ENCODE measurements around the gene EGFR.

The EGFR gene

DNA sequence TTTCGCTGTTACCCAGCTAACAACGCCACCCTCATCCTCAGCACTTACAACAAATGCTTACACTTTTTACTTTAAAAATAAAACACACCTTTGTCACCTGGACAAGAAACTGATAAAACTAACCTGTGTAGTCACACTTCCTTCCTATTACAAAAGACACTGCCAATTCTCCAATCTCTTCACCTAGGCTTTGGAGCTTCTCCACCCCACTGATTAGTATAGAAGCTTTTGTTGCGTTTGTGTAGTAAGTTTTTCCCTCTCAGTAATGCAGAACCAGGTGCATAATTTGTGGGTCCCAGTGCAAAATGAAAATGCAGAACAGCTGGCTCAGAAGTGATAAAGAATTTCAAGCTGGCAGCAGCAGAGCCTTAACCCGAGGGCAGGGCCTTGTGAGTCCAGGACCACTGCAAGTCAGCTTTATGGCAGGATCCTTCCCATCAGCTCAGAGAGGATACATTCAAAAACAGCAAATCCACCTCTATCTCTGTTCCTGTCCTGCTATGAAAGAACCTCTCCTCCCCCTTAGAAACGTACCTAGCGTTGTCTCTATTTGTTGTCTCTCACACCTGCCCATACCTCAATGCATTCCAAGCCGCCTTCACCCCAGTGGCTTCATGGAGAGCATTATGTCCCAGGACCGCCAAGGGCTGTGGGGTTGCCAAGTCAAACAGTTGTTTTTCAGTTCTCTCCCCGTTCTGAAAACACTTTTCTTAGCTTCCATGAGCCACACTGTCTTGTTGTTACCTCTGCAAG lies 40.3 kb upstream of the EGFR start:
- DNase-seq (ENCODE audit: low spot score) = no peak
- no peak overlapping the region for H3K14ac ChIP-seq (ENCODE audit: low read length)
- peaks cover 0 to 1% of the 10 kb centered on the region in 2 donors for H3K4me1 ChIP-seq (ENCODE audit: control insufficient read depth in 2 of 2, insufficient read depth in 1 of 2, low read depth in 1 of 2, low read length in 2 of 2)
- H3K9ac ChIP-seq (ENCODE audit: low read depth, low read length, poor library complexity) = no peak overlapping the region
- no peak overlapping the region for H3K4ac ChIP-seq (ENCODE audit: low read length)
- H3K18ac ChIP-seq (ENCODE audit: low read length) = no peak overlapping the region
- H3K79me1 ChIP-seq (ENCODE audit: low read depth, low read length) = no peaks in the 10 kb centered on the region
- WGBS, 2 donors (ENCODE audit: extremely low coverage in 2 of 2, insufficient read length in 2 of 2, insufficient replicate concordance in 1 of 2) = 100% methylated on average over 1 of the region's 9 CpGs; no CpG with 5 or more reads in 1 of the 2 donors
- H2AFZ ChIP-seq (ENCODE audit: low read length) = no peak overlapping the region
- H3K23ac ChIP-seq (ENCODE audit: low read depth, low read length, poor library complexity) = no peak overlapping the region
- H4K91ac ChIP-seq (ENCODE audit: low read depth, low read length, poor library complexity) = no peak overlapping the region
- H2BK5ac ChIP-seq (ENCODE audit: low read length) = no peak overlapping the region
- H3K36me3 ChIP-seq (replicated peaks in 1 of 2; ENCODE audit: control insufficient read depth in 2 of 2, insufficient read depth in 2 of 2, low read length in 2 of 2) = no peaks in the 10 kb centered on the region
- no peaks in the 10 kb centered on the region for H3K27me3 ChIP-seq (ENCODE audit: control insufficient read depth in 3 of 3, insufficient read depth in 3 of 3, low read depth in 1 of 3, low read length in 3 of 3)
- no peak overlapping the region for H2AK5ac ChIP-seq (ENCODE audit: low read depth, low read length)
- H3K27ac ChIP-seq (replicated peaks; ENCODE audit: low read length) = no peak overlapping the region
- H4K8ac ChIP-seq (ENCODE audit: low read depth, low read length) = no peak overlapping the region
- no peaks in the 10 kb centered on the region for H3K9me3 ChIP-seq (replicated peaks in 1 of 2; ENCODE audit: control insufficient read depth in 2 of 2, insufficient read depth in 1 of 2, low read depth in 1 of 2, low read length in 2 of 2)
- H3K4me2 ChIP-seq (ENCODE audit: insufficient read depth, low read length, poor library complexity, severe bottlenecking) = no peak overlapping the region
- H2BK12ac ChIP-seq (ENCODE audit: low read length) = no peak overlapping the region
- H3K4me3 ChIP-seq (ENCODE audit: low read length in 2 of 2) = no peak overlapping the region
- no peak overlapping the region for H2BK120ac ChIP-seq (ENCODE audit: low read depth, low read length)
- no peak overlapping the region for H2BK15ac ChIP-seq (ENCODE audit: low read length)

GRCh38 chr7:54980521-54980920 lies 38.3 kb upstream of the EGFR start:
- H3K4me2 ChIP-seq (ENCODE audit: insufficient read depth, low read length, poor library complexity, severe bottlenecking) = no peak overlapping the region
- no peak overlapping the region for H4K8ac ChIP-seq (ENCODE audit: low read depth, low read length)
- H3K4me1 ChIP-seq (ENCODE audit: control insufficient read depth in 2 of 2, insufficient read depth in 1 of 2, low read depth in 1 of 2, low read length in 2 of 2) = peaks cover 0 to 1% of the 10 kb centered on the region in 2 donors
- no peaks in the 10 kb centered on the region for H3K36me3 ChIP-seq (replicated peaks in 1 of 2; ENCODE audit: control insufficient read depth in 2 of 2, insufficient read depth in 2 of 2, low read length in 2 of 2)
- no peak overlapping the region for H3K14ac ChIP-seq (ENCODE audit: low read length)
- H3K79me1 ChIP-seq (ENCODE audit: low read depth, low read length) = no peaks in the 10 kb centered on the region
- H3K27ac ChIP-seq (replicated peaks; ENCODE audit: low read length) = no peak overlapping the region
- no peaks in the 10 kb centered on the region for H3K9me3 ChIP-seq (replicated peaks in 1 of 2; ENCODE audit: control insufficient read depth in 2 of 2, insufficient read depth in 1 of 2, low read depth in 1 of 2, low read length in 2 of 2)
- no peak overlapping the region for H3K9ac ChIP-seq (ENCODE audit: low read depth, low read length, poor library complexity)
- no peak overlapping the region for H3K4me3 ChIP-seq (ENCODE audit: low read length in 2 of 2)
- WGBS, 2 donors (ENCODE audit: extremely low coverage in 2 of 2, insufficient read length in 2 of 2, insufficient replicate concordance in 1 of 2) = no CpG with 5 or more reads among the region's 14 CpGs
- H2BK15ac ChIP-seq (ENCODE audit: low read length) = no peak overlapping the region
- no peak overlapping the region for H2AK5ac ChIP-seq (ENCODE audit: low read depth, low read length)
- H4K91ac ChIP-seq (ENCODE audit: low read depth, low read length, poor library complexity) = no peak overlapping the region
- H3K4ac ChIP-seq (ENCODE audit: low read length) = no peak overlapping the region
- no peak overlapping the region for H2BK5ac ChIP-seq (ENCODE audit: low read length)
- H3K27me3 ChIP-seq (ENCODE audit: control insufficient read depth in 3 of 3, insufficient read depth in 3 of 3, low read depth in 1 of 3, low read length in 3 of 3) = no peaks in the 10 kb centered on the region
- H2BK12ac ChIP-seq (ENCODE audit: low read length) = no peak overlapping the region
- H3K18ac ChIP-seq (ENCODE audit: low read length) = no peak overlapping the region
- H3K23ac ChIP-seq (ENCODE audit: low read depth, low read length, poor library complexity) = no peak overlapping the region
- H2AFZ ChIP-seq (ENCODE audit: low read length) = no peak overlapping the region
- H2BK120ac ChIP-seq (ENCODE audit: low read depth, low read length) = no peak overlapping the region
- no peak for DNase-seq (ENCODE audit: low spot score)

DNA sequence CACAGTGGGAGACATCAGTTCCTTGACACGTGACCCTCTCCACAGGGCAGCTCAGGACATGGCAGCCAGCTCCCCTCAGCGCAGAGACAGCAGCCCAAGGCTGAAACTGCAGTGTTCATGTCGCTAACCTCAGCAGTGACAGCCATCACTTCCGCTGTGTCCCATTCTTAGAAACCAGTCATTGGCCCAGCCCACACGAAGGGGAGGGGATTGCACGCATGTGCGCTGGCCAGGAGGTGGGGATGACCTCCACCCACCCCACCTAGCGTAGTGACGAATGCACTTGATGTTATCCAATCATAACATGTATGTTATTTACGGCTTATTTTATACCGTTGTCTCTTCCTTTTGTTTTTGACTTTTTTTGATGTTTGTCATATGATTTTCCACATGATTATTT lies 36.9 kb upstream of the EGFR start:
- H3K14ac ChIP-seq (ENCODE audit: low read length) = no peak overlapping the region
- no peak overlapping the region for H2BK12ac ChIP-seq (ENCODE audit: low read length)
- no peaks in the 10 kb centered on the region for H3K36me3 ChIP-seq (replicated peaks in 1 of 2; ENCODE audit: control insufficient read depth in 2 of 2, insufficient read depth in 2 of 2, low read length in 2 of 2)
- H3K4me1 ChIP-seq (ENCODE audit: control insufficient read depth in 2 of 2, insufficient read depth in 1 of 2, low read depth in 1 of 2, low read length in 2 of 2) = peaks cover 0 to 1% of the 10 kb centered on the region in 2 donors
- WGBS, 2 donors (ENCODE audit: extremely low coverage in 2 of 2, insufficient read length in 2 of 2, insufficient replicate concordance in 1 of 2) = no CpG with 5 or more reads among the region's 11 CpGs
- peak overlapping the region; percentile 83 for H2BK120ac ChIP-seq (ENCODE audit: low read depth, low read length)
- no peak overlapping the region for H3K4me2 ChIP-seq (ENCODE audit: insufficient read depth, low read length, poor library complexity, severe bottlenecking)
- H4K8ac ChIP-seq (ENCODE audit: low read depth, low read length) = peak overlapping the region; percentile 54
- H2BK5ac ChIP-seq (ENCODE audit: low read length) = peak overlapping the region; percentile 48
- H3K18ac ChIP-seq (ENCODE audit: low read length) = peak overlapping the region; percentile 49
- H2BK15ac ChIP-seq (ENCODE audit: low read length) = peak overlapping the region; percentile 12
- H4K91ac ChIP-seq (ENCODE audit: low read depth, low read length, poor library complexity) = no peak overlapping the region
- H3K9ac ChIP-seq (ENCODE audit: low read depth, low read length, poor library complexity) = peak overlapping the region; percentile 12
- H3K79me1 ChIP-seq (ENCODE audit: low read depth, low read length) = no peaks in the 10 kb centered on the region
- H3K4me3 ChIP-seq (ENCODE audit: low read length in 2 of 2) = no peak overlapping the region
- no peak overlapping the region for H2AFZ ChIP-seq (ENCODE audit: low read length)
- H2AK5ac ChIP-seq (ENCODE audit: low read depth, low read length) = no peak overlapping the region
- H3K27ac ChIP-seq (replicated peaks; ENCODE audit: low read length) = no peak overlapping the region
- H3K23ac ChIP-seq (ENCODE audit: low read depth, low read length, poor library complexity) = peak overlapping the region; percentile 81
- no peaks in the 10 kb centered on the region for H3K27me3 ChIP-seq (ENCODE audit: control insufficient read depth in 3 of 3, insufficient read depth in 3 of 3, low read depth in 1 of 3, low read length in 3 of 3)
- H3K9me3 ChIP-seq (replicated peaks in 1 of 2; ENCODE audit: control insufficient read depth in 2 of 2, insufficient read depth in 1 of 2, low read depth in 1 of 2, low read length in 2 of 2) = no peaks in the 10 kb centered on the region
- no peak for DNase-seq (ENCODE audit: low spot score)
- H3K4ac ChIP-seq (ENCODE audit: low read length) = no peak overlapping the region

DNA sequence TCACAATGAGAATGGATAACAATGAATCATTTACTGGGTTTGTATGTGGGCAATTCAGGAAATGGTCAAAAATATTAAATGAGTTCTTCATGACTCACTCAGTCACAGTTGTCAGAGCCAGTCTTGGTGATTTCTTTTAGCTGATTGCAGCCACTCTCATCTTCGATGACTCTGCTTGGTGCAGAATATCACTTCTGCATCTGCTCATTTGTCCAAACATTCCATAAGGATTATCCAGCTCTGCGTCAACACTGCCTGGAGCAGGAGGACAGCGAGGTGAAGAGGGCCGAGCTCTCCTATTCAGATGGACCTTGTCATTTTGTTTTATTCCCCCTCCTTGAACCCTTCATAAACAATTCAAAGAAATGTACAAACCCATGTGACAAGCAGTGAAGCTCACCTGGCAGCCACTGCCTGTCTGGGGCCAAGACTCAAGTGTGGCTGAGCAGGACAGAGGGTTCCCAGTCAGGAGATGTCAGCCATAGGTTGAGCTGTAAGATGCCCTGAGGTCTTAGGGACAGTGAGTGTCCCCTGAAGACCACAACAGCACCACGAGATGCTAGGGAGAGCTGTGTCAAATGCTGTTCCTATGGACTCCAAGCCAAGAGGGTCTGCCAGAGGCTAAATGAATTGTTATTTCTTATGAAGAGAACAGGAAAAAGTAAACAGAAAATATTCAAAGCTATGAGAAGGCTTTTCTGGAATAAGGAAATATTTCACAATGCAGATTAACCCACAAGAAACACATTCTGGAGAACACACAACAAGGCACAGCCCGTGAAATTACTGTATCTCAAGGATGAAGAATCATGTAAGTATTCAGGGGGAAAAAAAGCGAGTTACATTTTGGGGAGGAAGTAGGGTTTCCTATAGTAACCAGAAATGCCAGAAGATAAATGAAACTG lies 33.1 kb upstream of the EGFR start:
- no peaks in the 10 kb centered on the region for H3K4me1 ChIP-seq (ENCODE audit: control insufficient read depth in 2 of 2, insufficient read depth in 1 of 2, low read depth in 1 of 2, low read length in 2 of 2)
- H3K18ac ChIP-seq (ENCODE audit: low read length) = no peak overlapping the region
- no peak overlapping the region for H2BK15ac ChIP-seq (ENCODE audit: low read length)
- no peak overlapping the region for H2BK12ac ChIP-seq (ENCODE audit: low read length)
- no peak overlapping the region for H3K4ac ChIP-seq (ENCODE audit: low read length)
- no peaks in the 10 kb centered on the region for H3K9me3 ChIP-seq (replicated peaks in 1 of 2; ENCODE audit: control insufficient read depth in 2 of 2, insufficient read depth in 1 of 2, low read depth in 1 of 2, low read length in 2 of 2)
- H3K4me3 ChIP-seq (ENCODE audit: low read length in 2 of 2) = no peak overlapping the region
- no peak overlapping the region for H4K91ac ChIP-seq (ENCODE audit: low read depth, low read length, poor library complexity)
- H3K23ac ChIP-seq (ENCODE audit: low read depth, low read length, poor library complexity) = no peak overlapping the region
- no peaks in the 10 kb centered on the region for H3K36me3 ChIP-seq (replicated peaks in 1 of 2; ENCODE audit: control insufficient read depth in 2 of 2, insufficient read depth in 2 of 2, low read length in 2 of 2)
- no peak overlapping the region for H4K8ac ChIP-seq (ENCODE audit: low read depth, low read length)
- no peak overlapping the region for H2BK120ac ChIP-seq (ENCODE audit: low read depth, low read length)
- no peak overlapping the region for H3K9ac ChIP-seq (ENCODE audit: low read depth, low read length, poor library complexity)
- no peak overlapping the region for H3K4me2 ChIP-seq (ENCODE audit: insufficient read depth, low read length, poor library complexity, severe bottlenecking)
- no peak overlapping the region for H2AK5ac ChIP-seq (ENCODE audit: low read depth, low read length)
- H3K27ac ChIP-seq (replicated peaks; ENCODE audit: low read length) = no peak overlapping the region
- no peak overlapping the region for H2BK5ac ChIP-seq (ENCODE audit: low read length)
- H3K27me3 ChIP-seq (ENCODE audit: control insufficient read depth in 3 of 3, insufficient read depth in 3 of 3, low read depth in 1 of 3, low read length in 3 of 3) = peaks cover 0 to 5% (median 0%) of the 10 kb centered on the region in 3 experiments
- no CpG with 5 or more reads among the region's 7 CpGs for WGBS, 2 donors (ENCODE audit: extremely low coverage in 2 of 2, insufficient read length in 2 of 2, insufficient replicate concordance in 1 of 2)
- no peak for DNase-seq (ENCODE audit: low spot score)
- H3K79me1 ChIP-seq (ENCODE audit: low read depth, low read length) = no peaks in the 10 kb centered on the region
- no peak overlapping the region for H2AFZ ChIP-seq (ENCODE audit: low read length)
- no peak overlapping the region for H3K14ac ChIP-seq (ENCODE audit: low read length)
